ENCODE measurements around the gene CANX.
"Not testable (repeated sequence)": the region's sequence is repeated elsewhere in the genome, so short reads cannot be mapped to it uniquely, and the experiment has no call there.

Gene CANX

GRCh38 chr5:179698935-179699615 lies at the start of gene CANX:
TSS of gene CANX (plus strand) at chr5:179698967. CDS start at chr5:179705682, 6,715 bp downstream.
- TF ChIP-seq POLR2AphosphoS5 (IDR thresholded peaks at IDR 0.05; ENCODE audit: borderline replicate concordance, low read depth, low read length) (peak; percentile 77), FOXP2 (optimal IDR thresholded peaks at IDR 0.05; ENCODE audit: control extremely low read depth, extremely low read length, insufficient read depth) (no peak)
- peak within 1 kb of the TSS; percentile 98 for H3K9ac ChIP-seq (ENCODE audit: insufficient read length)
- no peak for DNase-seq (ENCODE audit: low read depth, low spot score)
- H3K36me3 ChIP-seq (ENCODE audit: insufficient read depth, low read length) = peaks cover 34% of the 10 kb centered on the region
- H3K4me3 ChIP-seq = peak within 1 kb of the TSS; percentile 97
- peak within 1 kb of the TSS; percentile 87 for H3K27ac ChIP-seq
- no peaks in the 10 kb centered on the region for H3K9me3 ChIP-seq (ENCODE audit: low read depth, low read length)

GRCh38 chr5:179649166-179649703 lies 49.5 kb upstream of the CANX start:
- not testable (repeated sequence) for H3K27ac ChIP-seq; H3K9ac ChIP-seq (ENCODE audit: insufficient read length); H3K9me3 ChIP-seq (ENCODE audit: low read depth, low read length); H3K4me3 ChIP-seq; DNase-seq (ENCODE audit: low read depth, low spot score); H3K36me3 ChIP-seq (ENCODE audit: insufficient read depth, low read length)

GRCh38 chr5:179650245-179650644 lies 48.5 kb upstream of the CANX start:
- not testable (repeated sequence) for H3K27ac ChIP-seq; DNase-seq (ENCODE audit: low read depth, low spot score); H3K9ac ChIP-seq (ENCODE audit: insufficient read length); H3K9me3 ChIP-seq (ENCODE audit: low read depth, low read length); H3K4me3 ChIP-seq; H3K36me3 ChIP-seq (ENCODE audit: insufficient read depth, low read length)

- not testable (repeated sequence) for H3K36me3 ChIP-seq (ENCODE audit: insufficient read depth, low read length); H3K27ac ChIP-seq; H3K9me3 ChIP-seq (ENCODE audit: low read depth, low read length); DNase-seq (ENCODE audit: low read depth, low spot score); H3K4me3 ChIP-seq; H3K9ac ChIP-seq (ENCODE audit: insufficient read length)
Observed at GRCh38 chr5:179653135-179653534, 45.6 kb upstream of the CANX start.

GRCh38 chr5:179657302-179658178 lies 41.2 kb upstream of the CANX start:
- not testable (repeated sequence) for H3K9ac ChIP-seq (ENCODE audit: insufficient read length); H3K4me3 ChIP-seq; H3K36me3 ChIP-seq (ENCODE audit: insufficient read depth, low read length); H3K27ac ChIP-seq; H3K9me3 ChIP-seq (ENCODE audit: low read depth, low read length); DNase-seq (ENCODE audit: low read depth, low spot score)

- H3K9ac ChIP-seq (ENCODE audit: insufficient read length) = peak overlapping the region; percentile 63
- not testable (repeated sequence) for H3K9me3 ChIP-seq (ENCODE audit: low read depth, low read length); DNase-seq (ENCODE audit: low read depth, low spot score); H3K36me3 ChIP-seq (ENCODE audit: insufficient read depth, low read length); H3K27ac ChIP-seq
- H3K4me3 ChIP-seq = peak overlapping the region; percentile 81
Observed at GRCh38 chr5:179658179-179658856, 40.4 kb upstream of the CANX start.

- not testable (repeated sequence) for H3K4me3 ChIP-seq; H3K9me3 ChIP-seq (ENCODE audit: low read depth, low read length); DNase-seq (ENCODE audit: low read depth, low spot score); H3K9ac ChIP-seq (ENCODE audit: insufficient read length); H3K36me3 ChIP-seq (ENCODE audit: insufficient read depth, low read length); H3K27ac ChIP-seq
Observed at GRCh38 chr5:179661647-179662046, 37.1 kb upstream of the CANX start.

- no peak overlapping the region for H3K27ac ChIP-seq
- TF ChIP-seq POLR2AphosphoS5 (IDR thresholded peaks at IDR 0.05; ENCODE audit: borderline replicate concordance, low read depth, low read length) (no peak), FOXP2 (optimal IDR thresholded peaks at IDR 0.05; ENCODE audit: control extremely low read depth, extremely low read length, insufficient read depth) (no peak), EZH2 (IDR thresholded peaks at IDR 0.05) (no peak)
- no peak overlapping the region for H3K4me3 ChIP-seq
- no peaks in the 10 kb centered on the region for H3K36me3 ChIP-seq (ENCODE audit: insufficient read depth, low read length)
- no peak for DNase-seq (ENCODE audit: low read depth, low spot score)
- no peak overlapping the region for H3K9ac ChIP-seq (ENCODE audit: insufficient read length)
- H3K9me3 ChIP-seq (ENCODE audit: low read depth, low read length) = no peaks in the 10 kb centered on the region
Observed at GRCh38 chr5:179668391-179668790, 30.4 kb upstream of the CANX start.

All from SK-N-MC (cell line).